Prostate gland (tissue), 2 donors: Measurements from ENCODE around the gene SLC35F3.

ENCODE experiments used
- CTCF ChIP-seq, 4 experiments: fragments of 200-600 bp in 2 of 4; fragments of 450-650 bp in 2 of 4; sonication (generic) in 2 of 4; IDR thresholded peaks; 1 replicate in 3 of 4; 2 replicates in 1 of 4; pipeline ENCODE4 v1.5.1; 2016 to 2019; ENCODE audit warnings: antibody characterized with exemption in 4 of 4, mild to moderate bottlenecking in 2 of 4, moderate library complexity in 2 of 4
- POLR2A ChIP-seq: fragments of 450-650 bp; IDR thresholded peaks from one replicate; pipeline ENCODE4 v1.6.1; 2016; ENCODE audit warnings: antibody characterized with exemption, mild to moderate bottlenecking
- POLR2AphosphoS5 ChIP-seq: sonication (generic); formaldehyde crosslinking; IDR thresholded peaks from one replicate; pipeline ENCODE4 v1.6.1; 2017; ENCODE audit warnings: antibody characterized with exemption

DNA sequence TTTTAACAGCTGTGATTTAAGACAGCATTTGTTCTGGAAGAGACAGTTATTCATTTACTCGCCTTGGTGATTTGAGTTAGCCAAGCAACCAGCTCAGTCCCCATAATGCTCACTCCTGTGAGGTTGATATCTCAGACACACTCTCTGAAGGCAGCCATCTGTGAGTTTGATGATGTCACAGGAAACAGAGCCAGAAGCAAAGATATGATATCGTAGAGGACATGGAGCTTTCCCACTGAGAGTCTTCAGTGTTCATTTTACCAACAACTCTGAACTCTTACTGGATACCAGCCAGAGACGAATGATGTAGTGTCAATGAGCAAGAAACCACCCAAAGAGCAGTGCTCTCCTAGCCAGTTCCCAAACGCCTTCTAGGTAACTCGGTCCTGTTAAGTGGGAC is 219.4 kb downstream of the SLC35F3 start:
- TF ChIP-seq CTCF (IDR thresholded peaks at IDR 0.05) (no peak), POLR2A (no peak), POLR2AphosphoS5 (no peak)
